HEK293 (cell line): ENCODE measurements around the gene HMCN1.

Source experiments
- CTCF ChIA-PET: fragments of 350-600 bp; formaldehyde crosslinking; extraction: SDS; loops from one replicate; lab custom pipeline; 2021; ENCODE audit warnings: antibody characterized with exemption; lab: Yijun Ruan, JAX
- POLR2A ChIA-PET: fragments of 300-600 bp; formaldehyde crosslinking; extraction: SDS; loops from one replicate; lab custom pipeline; 2020; ENCODE audit warnings: antibody characterized with exemption, inconsistent platforms; lab: Yijun Ruan, JAX
- H3K27ac ChIP-seq: fragments of 200-500 bp; sonication (Bioruptor generic); 2 replicates; pipeline ENCODE4 v1.5.1; 2014; ENCODE audit warnings: low read depth, low read length, control low read depth, inconsistent platforms; ENCODE audit errors: extremely low read depth
- H3K36me3 ChIP-seq, 2 experiments: fragments of 200-500 bp in 1 of 2; sonication (Bioruptor generic) in 1 of 2; 1 replicate in 1 of 2; 2 replicates in 1 of 2; pipeline ENCODE4 v1.5.1; 2014 to 2017; ENCODE audit warnings: inconsistent platforms in 2 of 2, low read length in 2 of 2; ENCODE audit not compliant: control insufficient read depth in 2 of 2, insufficient read depth in 1 of 2
- H3K4me1 ChIP-seq: fragments of 200-500 bp; sonication (Bioruptor generic); 2 replicates; pipeline ENCODE4 v1.5.1; 2014; ENCODE audit warnings: mild to moderate bottlenecking, low read length, inconsistent platforms; ENCODE audit not compliant: control insufficient read depth, insufficient read depth
- H3K4me3 ChIP-seq: 2 replicates; pipeline ENCODE4 v1.5.1; 2011; ENCODE audit warnings: low read depth, mild to moderate bottlenecking, control low read depth, low read length, moderate library complexity
- H3K9me3 ChIP-seq: fragments of 200-500 bp; sonication (Bioruptor generic); 2 replicates; pipeline ENCODE4 v1.5.1; 2014; ENCODE audit warnings: low read depth, low read length, inconsistent platforms; ENCODE audit not compliant: control insufficient read depth, insufficient read depth
- BCL11B ChIP-seq: fragments of 450-650 bp; formaldehyde crosslinking; IDR thresholded peaks from 2 replicates; pipeline ENCODE4 v1.5.1; 2016; ENCODE audit warnings: low read depth, missing biosample characterization, missing genetic modification characterization
- FEZF1 ChIP-seq: fragments of 450-650 bp; formaldehyde crosslinking; IDR thresholded peaks from 2 replicates; pipeline ENCODE4 v1.5.1; 2016; ENCODE audit warnings: missing biosample characterization, missing genetic modification characterization
- RBAK ChIP-seq: fragments of 450-650 bp; formaldehyde crosslinking; IDR thresholded peaks from 2 replicates; pipeline ENCODE4 v1.5.1; 2016; ENCODE audit warnings: missing biosample characterization, missing genetic modification characterization
- SP3 ChIP-seq: fragments of 450-650 bp; formaldehyde crosslinking; IDR thresholded peaks from 2 replicates; pipeline ENCODE4 v1.5.1; 2016; ENCODE audit warnings: missing biosample characterization, missing genetic modification characterization
- SP7 ChIP-seq: fragments of 450-650 bp; formaldehyde crosslinking; IDR thresholded peaks from 2 replicates; pipeline ENCODE4 v1.5.1; 2016; ENCODE audit warnings: missing biosample characterization, missing genetic modification characterization
- ZBTB17 ChIP-seq: fragments of 450-650 bp; formaldehyde crosslinking; IDR thresholded peaks from 2 replicates; pipeline ENCODE4 v1.5.1; 2016; ENCODE audit warnings: missing biosample characterization, missing genetic modification characterization
- ZNF138 ChIP-seq: fragments of 450-650 bp; formaldehyde crosslinking; IDR thresholded peaks from 2 replicates; pipeline ENCODE4 v1.5.1; 2016; ENCODE audit warnings: missing biosample characterization, missing genetic modification characterization, borderline replicate concordance
- ZNF426 ChIP-seq: fragments of 450-650 bp; formaldehyde crosslinking; IDR thresholded peaks from 2 replicates; pipeline ENCODE4 v1.5.1; 2017; ENCODE audit warnings: missing biosample characterization, missing genetic modification characterization, mild to moderate bottlenecking, inconsistent platforms, moderate library complexity
- ZNF473 ChIP-seq: fragments of 450-650 bp; formaldehyde crosslinking; IDR thresholded peaks from 2 replicates; pipeline ENCODE4 v1.5.1; 2017; ENCODE audit warnings: missing biosample characterization, missing genetic modification characterization
- ZNF548 ChIP-seq: fragments of 450-650 bp; formaldehyde crosslinking; IDR thresholded peaks from 2 replicates; pipeline ENCODE4 v1.5.1; 2016; ENCODE audit warnings: missing biosample characterization, missing genetic modification characterization
- ZNF549 ChIP-seq: fragments of 450-650 bp; IDR thresholded peaks from 2 replicates; pipeline ENCODE4 v1.5.1; 2018; ENCODE audit warnings: missing biosample characterization, missing genetic modification characterization, mild to moderate bottlenecking, inconsistent platforms, moderate library complexity
- ZNF571 ChIP-seq: fragments of 450-650 bp; formaldehyde crosslinking; IDR thresholded peaks from 2 replicates; pipeline ENCODE4 v1.5.0; 2017; ENCODE audit warnings: missing biosample characterization, missing genetic modification characterization
- ZNF664 ChIP-seq: fragments of 450-650 bp; formaldehyde crosslinking; IDR thresholded peaks from 2 replicates; pipeline ENCODE4 v1.5.1; 2016; ENCODE audit warnings: missing biosample characterization, missing genetic modification characterization
- ZNF76 ChIP-seq: fragments of 450-650 bp; formaldehyde crosslinking; IDR thresholded peaks from 2 replicates; pipeline ENCODE4; 2016; ENCODE audit warnings: low read depth, missing biosample characterization, missing genetic modification characterization, borderline replicate concordance
- ZNF843 ChIP-seq: fragments of 450-650 bp; formaldehyde crosslinking; IDR thresholded peaks from 2 replicates; pipeline ENCODE4 v1.5.1; 2016; ENCODE audit warnings: missing biosample characterization, missing genetic modification characterization
- ZSCAN23 ChIP-seq: fragments of 450-650 bp; formaldehyde crosslinking; IDR thresholded peaks from 2 replicates; pipeline ENCODE4 v1.5.1; 2016; ENCODE audit warnings: missing biosample characterization, missing genetic modification characterization
- ZXDB ChIP-seq: fragments of 450-650 bp; formaldehyde crosslinking; IDR thresholded peaks from 2 replicates; pipeline ENCODE4 v1.5.1; 2016; ENCODE audit warnings: missing biosample characterization, missing genetic modification characterization
- TF ChIP-seq, protein P1 (sequence below): fragments of 450-650 bp; formaldehyde crosslinking; IDR thresholded peaks from 2 replicates; pipeline ENCODE4 v1.5.1; 2016; ENCODE audit warnings: missing biosample characterization, missing genetic modification characterization
- TF ChIP-seq, protein P2 (sequence below): fragments of 450-650 bp; formaldehyde crosslinking; IDR thresholded peaks from 2 replicates; pipeline ENCODE4 v1.5.1; 2017; ENCODE audit warnings: missing biosample characterization, missing genetic modification characterization
- TF ChIP-seq, protein P3 (sequence below): fragments of 450-650 bp; formaldehyde crosslinking; IDR thresholded peaks from 2 replicates; pipeline ENCODE4 v1.5.1; 2016; ENCODE audit warnings: missing biosample characterization, missing genetic modification characterization
- TF ChIP-seq, protein P4 (sequence below): fragments of 450-650 bp; formaldehyde crosslinking; IDR thresholded peaks from 2 replicates; pipeline ENCODE4 v1.5.1; 2016; ENCODE audit warnings: missing biosample characterization, missing genetic modification characterization
- TF ChIP-seq, protein P5 (sequence below): sonication (generic); formaldehyde crosslinking; IDR thresholded peaks from 2 replicates; pipeline ENCODE4 v1.8.1; 2022; ENCODE audit warnings: mild to moderate bottlenecking, moderate library complexity, missing genetic modification reagents

Gene HMCN1

DNA sequence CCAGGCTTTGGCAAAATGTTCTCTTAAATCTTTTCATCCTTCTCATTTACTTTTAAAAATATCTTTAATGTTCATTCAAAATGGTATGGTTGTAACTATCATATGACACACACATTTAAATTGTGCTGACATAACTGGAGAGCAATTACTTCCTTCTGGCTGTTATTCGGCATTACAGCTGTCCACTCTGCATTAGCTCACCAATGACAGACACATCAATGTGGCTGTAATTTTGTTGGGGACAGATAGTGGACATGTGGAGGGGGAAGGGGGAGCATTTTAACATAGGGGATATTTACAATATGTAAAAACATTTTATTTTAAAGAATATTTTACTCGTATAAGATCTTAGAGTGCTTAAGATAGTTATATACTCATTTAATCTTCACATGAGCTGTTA is 319.8 kb downstream of the HMCN1 start (continued):
- TF ChIP-seq, protein P1, sequence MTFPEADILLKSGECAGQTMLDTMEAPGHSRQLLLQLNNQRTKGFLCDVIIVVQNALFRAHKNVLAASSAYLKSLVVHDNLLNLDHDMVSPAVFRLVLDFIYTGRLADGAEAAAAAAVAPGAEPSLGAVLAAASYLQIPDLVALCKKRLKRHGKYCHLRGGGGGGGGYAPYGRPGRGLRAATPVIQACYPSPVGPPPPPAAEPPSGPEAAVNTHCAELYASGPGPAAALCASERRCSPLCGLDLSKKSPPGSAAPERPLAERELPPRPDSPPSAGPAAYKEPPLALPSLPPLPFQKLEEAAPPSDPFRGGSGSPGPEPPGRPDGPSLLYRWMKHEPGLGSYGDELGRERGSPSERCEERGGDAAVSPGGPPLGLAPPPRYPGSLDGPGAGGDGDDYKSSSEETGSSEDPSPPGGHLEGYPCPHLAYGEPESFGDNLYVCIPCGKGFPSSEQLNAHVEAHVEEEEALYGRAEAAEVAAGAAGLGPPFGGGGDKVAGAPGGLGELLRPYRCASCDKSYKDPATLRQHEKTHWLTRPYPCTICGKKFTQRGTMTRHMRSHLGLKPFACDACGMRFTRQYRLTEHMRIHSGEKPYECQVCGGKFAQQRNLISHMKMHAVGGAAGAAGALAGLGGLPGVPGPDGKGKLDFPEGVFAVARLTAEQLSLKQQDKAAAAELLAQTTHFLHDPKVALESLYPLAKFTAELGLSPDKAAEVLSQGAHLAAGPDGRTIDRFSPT (tag by site-specific recombination): no peak
- no peak for TF ChIP-seq ZNF843 (tag by site-specific recombination)
- no peak for TF ChIP-seq ZNF138

DNA sequence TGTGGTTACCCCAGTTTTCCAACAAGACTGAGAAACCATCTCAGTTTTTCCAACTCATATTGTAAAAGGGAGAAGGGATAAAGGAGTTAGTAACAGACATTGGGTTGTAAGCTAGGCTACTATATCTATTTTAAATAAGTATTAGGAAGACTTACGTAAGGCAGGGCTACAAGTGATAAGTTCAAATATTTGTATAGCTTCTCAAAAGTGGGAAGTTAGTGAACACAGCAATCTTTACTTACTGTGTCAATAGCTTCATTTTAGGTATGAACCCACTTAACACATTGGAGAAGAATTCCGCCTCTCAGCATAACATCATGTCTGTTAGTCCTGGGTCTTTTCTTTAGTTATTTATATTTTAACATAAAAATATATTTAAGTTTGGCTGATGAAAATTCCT is 320.7 kb downstream of the HMCN1 start:
- Histone ChIP-seq H3K4me3 (no peak overlapping the region), H3K9me3 (no peaks in the 10 kb centered on the region), H3K27ac (no peak overlapping the region), H3K36me3 (no peaks in the 10 kb centered on the region)
- ChIA-PET CTCF (no interaction called here), POLR2A (no interaction called here)
- no peak for TF ChIP-seq ZNF664
- TF ChIP-seq, protein P2, sequence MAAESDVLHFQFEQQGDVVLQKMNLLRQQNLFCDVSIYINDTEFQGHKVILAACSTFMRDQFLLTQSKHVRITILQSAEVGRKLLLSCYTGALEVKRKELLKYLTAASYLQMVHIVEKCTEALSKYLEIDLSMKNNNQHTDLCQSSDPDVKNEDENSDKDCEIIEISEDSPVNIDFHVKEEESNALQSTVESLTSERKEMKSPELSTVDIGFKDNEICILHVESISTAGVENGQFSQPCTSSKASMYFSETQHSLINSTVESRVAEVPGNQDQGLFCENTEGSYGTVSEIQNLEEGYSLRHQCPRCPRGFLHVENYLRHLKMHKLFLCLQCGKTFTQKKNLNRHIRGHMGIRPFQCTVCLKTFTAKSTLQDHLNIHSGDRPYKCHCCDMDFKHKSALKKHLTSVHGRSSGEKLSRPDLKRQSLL: no peak
- TF ChIP-seq ZBTB17 (tag by site-specific recombination): no peak
- no peak for TF ChIP-seq ZXDB (tag by site-specific recombination)
- TF ChIP-seq RBAK: no peak
- TF ChIP-seq ZNF549 (tag by site-specific recombination): no peak
- TF ChIP-seq ZNF571 (tag by site-specific recombination): no peak
- no peak for TF ChIP-seq ZNF76
- no peak for TF ChIP-seq BCL11B (tag by site-specific recombination)
- TF ChIP-seq FEZF1: no peak
- TF ChIP-seq ZSCAN23: no peak
- TF ChIP-seq, protein P3, sequence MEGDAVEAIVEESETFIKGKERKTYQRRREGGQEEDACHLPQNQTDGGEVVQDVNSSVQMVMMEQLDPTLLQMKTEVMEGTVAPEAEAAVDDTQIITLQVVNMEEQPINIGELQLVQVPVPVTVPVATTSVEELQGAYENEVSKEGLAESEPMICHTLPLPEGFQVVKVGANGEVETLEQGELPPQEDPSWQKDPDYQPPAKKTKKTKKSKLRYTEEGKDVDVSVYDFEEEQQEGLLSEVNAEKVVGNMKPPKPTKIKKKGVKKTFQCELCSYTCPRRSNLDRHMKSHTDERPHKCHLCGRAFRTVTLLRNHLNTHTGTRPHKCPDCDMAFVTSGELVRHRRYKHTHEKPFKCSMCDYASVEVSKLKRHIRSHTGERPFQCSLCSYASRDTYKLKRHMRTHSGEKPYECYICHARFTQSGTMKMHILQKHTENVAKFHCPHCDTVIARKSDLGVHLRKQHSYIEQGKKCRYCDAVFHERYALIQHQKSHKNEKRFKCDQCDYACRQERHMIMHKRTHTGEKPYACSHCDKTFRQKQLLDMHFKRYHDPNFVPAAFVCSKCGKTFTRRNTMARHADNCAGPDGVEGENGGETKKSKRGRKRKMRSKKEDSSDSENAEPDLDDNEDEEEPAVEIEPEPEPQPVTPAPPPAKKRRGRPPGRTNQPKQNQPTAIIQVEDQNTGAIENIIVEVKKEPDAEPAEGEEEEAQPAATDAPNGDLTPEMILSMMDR (tag by site-specific recombination): no peak
- no peak for TF ChIP-seq SP7 (tag by site-specific recombination)
- TF ChIP-seq, all 188 proteins: peak for 0
- no peaks in the 10 kb centered on the region for H3K4me1 ChIP-seq

DNA sequence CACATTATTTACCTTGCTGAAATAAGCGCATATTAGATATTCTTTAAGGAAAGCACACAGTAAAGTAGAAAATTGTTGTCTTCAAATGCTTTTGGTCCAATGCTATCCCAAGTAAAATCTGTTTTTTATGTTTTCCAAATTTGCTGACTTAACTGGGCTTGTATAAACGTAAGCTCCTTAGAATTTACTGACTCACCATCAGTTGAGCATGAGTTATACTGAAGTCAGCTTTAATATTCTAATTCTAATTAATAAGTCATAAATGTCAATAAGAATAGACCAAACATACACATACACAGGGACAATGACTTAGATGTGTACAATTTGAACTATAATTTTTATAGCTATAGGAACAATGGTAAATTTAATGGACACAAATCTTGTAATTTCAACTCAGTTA is 321.7 kb downstream of the HMCN1 start:
- H3K9me3 ChIP-seq: no peaks in the 10 kb centered on the region
- no peak for TF ChIP-seq SP3
- TF ChIP-seq, protein P4, sequence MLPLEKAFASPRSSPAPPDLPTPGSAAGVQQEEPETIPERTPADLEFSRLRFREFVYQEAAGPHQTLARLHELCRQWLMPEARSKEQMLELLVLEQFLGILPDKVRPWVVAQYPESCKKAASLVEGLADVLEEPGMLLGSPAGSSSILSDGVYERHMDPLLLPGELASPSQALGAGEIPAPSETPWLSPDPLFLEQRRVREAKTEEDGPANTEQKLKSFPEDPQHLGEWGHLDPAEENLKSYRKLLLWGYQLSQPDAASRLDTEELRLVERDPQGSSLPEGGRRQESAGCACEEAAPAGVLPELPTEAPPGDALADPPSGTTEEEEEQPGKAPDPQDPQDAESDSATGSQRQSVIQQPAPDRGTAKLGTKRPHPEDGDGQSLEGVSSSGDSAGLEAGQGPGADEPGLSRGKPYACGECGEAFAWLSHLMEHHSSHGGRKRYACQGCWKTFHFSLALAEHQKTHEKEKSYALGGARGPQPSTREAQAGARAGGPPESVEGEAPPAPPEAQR (tag by site-specific recombination): no peak
- TF ChIP-seq, protein P5, sequence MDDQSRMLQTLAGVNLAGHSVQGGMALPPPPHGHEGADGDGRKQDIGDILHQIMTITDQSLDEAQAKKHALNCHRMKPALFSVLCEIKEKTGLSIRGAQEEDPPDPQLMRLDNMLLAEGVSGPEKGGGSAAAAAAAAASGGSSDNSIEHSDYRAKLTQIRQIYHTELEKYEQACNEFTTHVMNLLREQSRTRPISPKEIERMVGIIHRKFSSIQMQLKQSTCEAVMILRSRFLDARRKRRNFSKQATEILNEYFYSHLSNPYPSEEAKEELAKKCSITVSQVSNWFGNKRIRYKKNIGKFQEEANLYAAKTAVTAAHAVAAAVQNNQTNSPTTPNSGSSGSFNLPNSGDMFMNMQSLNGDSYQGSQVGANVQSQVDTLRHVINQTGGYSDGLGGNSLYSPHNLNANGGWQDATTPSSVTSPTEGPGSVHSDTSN (CRISPR knock-in tag): no peak
- TF ChIP-seq ZNF473 (tag by site-specific recombination): no peak
- TF ChIP-seq ZNF548 (tag by site-specific recombination): no peak
- TF ChIP-seq ZNF426 (tag by site-specific recombination): no peak
- no peak overlapping the region for H3K27ac ChIP-seq
- no peak overlapping the region for H3K4me3 ChIP-seq
- CTCF ChIA-PET: no interaction called here
- POLR2A ChIA-PET: no interaction called here
- no peaks in the 10 kb centered on the region for H3K36me3 ChIP-seq
- H3K4me1 ChIP-seq: no peaks in the 10 kb centered on the region
